Glutamatergic neuron (in vitro differentiated cells): ENCODE results near the gene C12orf57. TPM values are rescaled to one million over a fixed set of nuclear protein-coding genes. Genes with fewer than 3 reads are reported as not detected.

Experiments
- DNase-seq: peaks from one replicate; pipeline ENCODE4 v3.0.0; 2022
- H3K27ac Mint-ChIP-seq: one replicate; pipeline ENCODE4 v1.8.0; 2020; ENCODE audit warnings: mild to moderate bottlenecking, mixed read lengths, inconsistent platforms; ENCODE audit not compliant: unreplicated experiment
- H3K27me3 Mint-ChIP-seq: one replicate; pipeline ENCODE4 v1.8.0; 2020; ENCODE audit warnings: mild to moderate bottlenecking, moderate library complexity, mixed read lengths, inconsistent platforms; ENCODE audit not compliant: unreplicated experiment
- H3K36me3 Mint-ChIP-seq: one replicate; pipeline ENCODE4 v1.8.0; 2020; ENCODE audit warnings: mild to moderate bottlenecking, mixed read lengths, inconsistent platforms; ENCODE audit not compliant: unreplicated experiment
- H3K4me1 Mint-ChIP-seq: one replicate; pipeline ENCODE4 v1.8.0; 2020; ENCODE audit warnings: mild to moderate bottlenecking, low read depth, mixed read lengths, inconsistent platforms; ENCODE audit not compliant: unreplicated experiment
- H3K4me3 Mint-ChIP-seq: one replicate; pipeline ENCODE4 v1.8.0; 2020; ENCODE audit warnings: mild to moderate bottlenecking, mixed read lengths, inconsistent platforms; ENCODE audit not compliant: unreplicated experiment
- H3K9me3 Mint-ChIP-seq: one replicate; pipeline ENCODE4 v1.8.0; 2020; ENCODE audit warnings: mild to moderate bottlenecking, moderate library complexity, mixed read lengths, inconsistent platforms; ENCODE audit not compliant: unreplicated experiment
- total RNA-seq: library from RNA; stranded (reverse); fragmentation: NEBNext Ultra II Directional; extraction: Animal tissue kit (Norgen Biotek cat#: 25700); gene quantifications from one replicate; pipeline ENCODE4 v1.2.1, GENCODE V29; 2021; ENCODE audit not compliant: unreplicated experiment
- TF ChIP-seq, protein P1 (sequence below): fragments of 200-600 bp; sonication (generic); IDR thresholded peaks from one replicate; pipeline ENCODE4 v1.5.0; 2021; ENCODE audit not compliant: partially characterized antibody, unreplicated experiment

The C12orf57 gene
- total RNA-seq, 1 donor from 2014 or later = 184 TPM

DNA sequence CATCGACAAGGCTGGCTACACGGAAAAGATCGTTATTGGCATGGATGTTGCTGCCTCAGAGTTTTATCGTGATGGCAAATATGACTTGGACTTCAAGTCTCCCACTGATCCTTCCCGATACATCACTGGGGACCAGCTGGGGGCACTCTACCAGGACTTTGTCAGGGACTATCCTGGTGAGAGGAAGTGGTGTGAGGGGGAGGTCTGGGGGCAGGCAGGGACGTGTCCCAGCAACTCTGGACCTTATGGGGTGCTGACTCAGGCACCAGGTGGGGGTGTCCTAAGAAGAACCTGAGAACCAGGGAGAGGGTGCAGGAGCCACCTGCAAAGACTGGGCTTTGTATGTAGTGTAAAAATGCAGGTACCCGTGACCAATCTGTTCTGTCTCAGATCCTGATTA, 24.2 kb upstream of the C12orf57 start:
- H3K27me3 Mint-ChIP-seq = peaks cover 13% of the 10 kb centered on the region
- DNase-seq = no peak
- peaks cover 2% of the 10 kb centered on the region for H3K9me3 Mint-ChIP-seq
- peaks cover 9% of the 10 kb centered on the region for H3K36me3 Mint-ChIP-seq
- H3K4me3 Mint-ChIP-seq = no peak overlapping the region
- H3K27ac Mint-ChIP-seq = no peak overlapping the region
- TF ChIP-seq, protein P1, sequence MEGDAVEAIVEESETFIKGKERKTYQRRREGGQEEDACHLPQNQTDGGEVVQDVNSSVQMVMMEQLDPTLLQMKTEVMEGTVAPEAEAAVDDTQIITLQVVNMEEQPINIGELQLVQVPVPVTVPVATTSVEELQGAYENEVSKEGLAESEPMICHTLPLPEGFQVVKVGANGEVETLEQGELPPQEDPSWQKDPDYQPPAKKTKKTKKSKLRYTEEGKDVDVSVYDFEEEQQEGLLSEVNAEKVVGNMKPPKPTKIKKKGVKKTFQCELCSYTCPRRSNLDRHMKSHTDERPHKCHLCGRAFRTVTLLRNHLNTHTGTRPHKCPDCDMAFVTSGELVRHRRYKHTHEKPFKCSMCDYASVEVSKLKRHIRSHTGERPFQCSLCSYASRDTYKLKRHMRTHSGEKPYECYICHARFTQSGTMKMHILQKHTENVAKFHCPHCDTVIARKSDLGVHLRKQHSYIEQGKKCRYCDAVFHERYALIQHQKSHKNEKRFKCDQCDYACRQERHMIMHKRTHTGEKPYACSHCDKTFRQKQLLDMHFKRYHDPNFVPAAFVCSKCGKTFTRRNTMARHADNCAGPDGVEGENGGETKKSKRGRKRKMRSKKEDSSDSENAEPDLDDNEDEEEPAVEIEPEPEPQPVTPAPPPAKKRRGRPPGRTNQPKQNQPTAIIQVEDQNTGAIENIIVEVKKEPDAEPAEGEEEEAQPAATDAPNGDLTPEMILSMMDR = no peak
- H3K4me1 Mint-ChIP-seq = peaks cover 34% of the 10 kb centered on the region

DNA sequence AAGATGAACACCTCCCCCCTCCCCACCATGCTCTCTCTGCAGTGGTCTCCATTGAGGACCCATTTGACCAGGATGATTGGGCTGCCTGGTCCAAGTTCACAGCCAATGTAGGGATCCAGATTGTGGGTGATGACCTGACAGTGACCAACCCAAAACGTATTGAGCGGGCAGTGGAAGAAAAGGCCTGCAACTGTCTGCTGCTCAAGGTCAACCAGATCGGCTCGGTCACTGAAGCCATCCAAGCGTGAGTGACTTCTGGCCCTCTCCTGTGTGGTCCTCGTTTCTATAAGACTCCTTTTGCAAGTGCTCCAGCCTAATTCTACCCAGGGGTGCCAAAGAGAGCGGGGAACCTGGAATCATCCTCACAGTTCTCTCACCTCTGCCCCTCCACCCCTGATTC, 22.3 kb upstream of the C12orf57 start:
- peaks cover 12% of the 10 kb centered on the region for H3K9me3 Mint-ChIP-seq
- peak overlapping the region; percentile 57 for H3K4me3 Mint-ChIP-seq
- DNase-seq = no peak
- H3K36me3 Mint-ChIP-seq = peaks cover 9% of the 10 kb centered on the region
- H3K27ac Mint-ChIP-seq = no peak overlapping the region
- peaks cover 45% of the 10 kb centered on the region for H3K4me1 Mint-ChIP-seq
- TF ChIP-seq, protein P1 = no peak
- peaks cover 14% of the 10 kb centered on the region for H3K27me3 Mint-ChIP-seq

DNA sequence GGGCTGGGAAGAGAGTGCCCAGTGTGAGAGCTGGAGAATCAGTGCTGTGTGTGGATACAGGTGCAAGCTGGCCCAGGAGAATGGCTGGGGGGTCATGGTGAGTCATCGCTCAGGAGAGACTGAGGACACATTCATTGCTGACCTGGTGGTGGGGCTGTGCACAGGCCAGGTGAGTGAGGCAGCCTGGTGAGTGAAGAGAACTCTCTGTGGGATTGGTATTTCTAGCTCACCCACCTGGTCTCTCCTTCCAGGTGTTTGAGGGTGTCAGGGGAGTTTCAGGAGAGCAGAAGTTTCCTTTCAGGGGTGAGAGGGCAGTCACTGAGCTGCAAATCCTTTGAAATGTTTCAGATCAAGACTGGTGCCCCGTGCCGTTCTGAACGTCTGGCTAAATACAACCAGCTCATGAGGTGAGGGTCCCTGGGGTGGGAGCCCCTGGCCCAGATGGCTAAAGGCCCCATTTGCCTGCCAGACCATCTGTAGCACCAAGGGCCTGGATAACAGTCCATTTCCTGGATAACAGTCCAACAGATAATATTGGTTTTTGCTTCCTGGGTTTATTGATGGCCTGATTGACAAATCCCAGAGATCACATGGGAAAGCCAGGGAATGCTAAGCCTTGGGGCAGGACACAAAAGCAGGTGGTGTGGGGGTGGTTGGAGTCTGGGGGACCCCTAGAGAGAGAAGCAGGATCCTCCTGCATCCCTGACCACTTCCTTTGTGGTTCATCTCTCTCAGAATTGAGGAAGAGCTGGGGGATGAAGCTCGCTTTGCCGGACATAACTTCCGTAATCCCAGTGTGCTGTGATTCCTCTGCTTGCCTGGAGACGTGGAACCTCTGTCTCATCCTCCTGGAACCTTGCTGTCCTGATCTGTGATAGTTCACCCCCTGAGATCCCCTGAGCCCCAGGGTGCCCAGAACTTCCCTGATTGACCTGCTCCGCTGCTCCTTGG, 21.6 kb upstream of the C12orf57 start:
- Mint-ChIP-seq H3K27ac (peak overlapping the region; percentile 57), H3K27me3 (peaks cover 21% of the 10 kb centered on the region), H3K4me1 (peaks cover 51% of the 10 kb centered on the region), H3K9me3 (peaks cover 18% of the 10 kb centered on the region), H3K4me3 (peak overlapping the region; percentile 73), H3K36me3 (peaks cover 13% of the 10 kb centered on the region)
- TF ChIP-seq, protein P1 = no peak
- no peak for DNase-seq

DNA sequence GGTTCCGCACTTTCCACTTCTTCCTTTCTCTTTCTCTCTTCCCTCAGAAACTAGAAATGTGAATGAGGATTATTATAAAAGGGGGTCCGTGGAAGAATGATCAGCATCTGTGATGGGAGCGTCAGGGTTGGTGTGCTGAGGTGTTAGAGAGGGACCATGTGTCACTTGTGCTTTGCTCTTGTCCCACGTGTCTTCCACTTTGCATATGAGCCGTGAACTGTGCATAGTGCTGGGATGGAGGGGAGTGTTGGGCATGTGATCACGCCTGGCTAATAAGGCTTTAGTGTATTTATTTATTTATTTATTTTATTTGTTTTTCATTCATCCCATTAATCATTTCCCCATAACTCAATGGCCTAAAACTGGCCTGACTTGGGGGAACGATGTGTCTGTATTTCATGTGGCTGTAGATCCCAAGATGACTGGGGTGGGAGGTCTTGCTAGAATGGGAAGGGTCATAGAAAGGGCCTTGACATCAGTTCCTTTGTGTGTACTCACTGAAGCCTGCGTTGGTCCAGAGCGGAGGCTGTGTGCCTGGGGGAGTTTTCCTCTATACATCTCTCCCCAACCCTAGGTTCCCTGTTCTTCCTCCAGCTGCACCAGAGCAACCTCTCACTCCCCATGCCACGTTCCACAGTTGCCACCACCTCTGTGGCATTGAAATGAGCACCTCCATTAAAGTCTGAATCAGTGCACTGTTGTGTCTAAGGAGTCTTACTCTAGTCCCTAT, 20.7 kb upstream of the C12orf57 start:
- H3K27ac Mint-ChIP-seq = peak overlapping the region; percentile 57
- H3K36me3 Mint-ChIP-seq = peaks cover 13% of the 10 kb centered on the region
- H3K9me3 Mint-ChIP-seq = peaks cover 18% of the 10 kb centered on the region
- TF ChIP-seq, protein P1 = no peak
- peak overlapping the region; percentile 73 for H3K4me3 Mint-ChIP-seq
- peaks cover 22% of the 10 kb centered on the region for H3K27me3 Mint-ChIP-seq
- no peak for DNase-seq
- peaks cover 51% of the 10 kb centered on the region for H3K4me1 Mint-ChIP-seq
